PC-3 (cell line): ENCODE measurements around the gene GABRB2.

ENCODE experiments used
- CTCF ChIP-seq: fragments of 300-600 bp; sonication (generic); conservative IDR thresholded peaks from 2 replicates; pipeline ENCODE4 v1.5.1; 2017; ENCODE audit warnings: antibody characterized with exemption, low read depth, mild to moderate bottlenecking, low read length
- EZH2 ChIP-seq: fragments of 300-600 bp; sonication (generic); IDR thresholded peaks from one replicate; pipeline ENCODE4 v1.6.1; 2017; ENCODE audit warnings: antibody characterized with exemption, mild to moderate bottlenecking, low read length; ENCODE audit not compliant: unreplicated experiment

- TF ChIP-seq CTCF: no peak
- TF ChIP-seq EZH2: no peak
Observed at GRCh38 chr5:161535762-161536161, 10.8 kb downstream of the GABRB2 start.
